ENCODE data around the gene CNTD1.
"Not testable (repeated sequence)": the region's sequence is repeated elsewhere in the genome, so short reads cannot be mapped to it uniquely, and the experiment has no call there.

Gene CNTD1

DNA sequence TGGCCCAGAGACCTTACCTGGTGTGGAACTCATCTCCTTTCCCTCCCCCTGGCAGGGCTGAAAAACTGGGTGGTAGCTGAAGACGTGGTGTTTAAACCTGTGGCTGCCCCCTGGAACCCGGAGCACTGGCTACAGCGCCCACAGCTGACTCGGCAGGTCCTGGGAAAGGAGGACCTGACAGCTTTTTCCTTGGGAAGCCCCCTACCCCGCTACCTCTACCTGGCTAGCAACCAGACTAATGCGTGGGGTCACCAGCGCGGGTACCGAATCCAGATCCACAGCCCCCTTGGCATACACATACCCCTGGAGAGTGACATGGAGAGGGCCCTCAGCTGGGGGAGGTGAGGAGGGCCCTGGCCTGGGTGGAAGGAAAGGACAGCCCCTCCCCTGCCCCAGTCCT is 50.4 kb downstream of the CNTD1 start:
- H3K27me3 ChIP-seq (ENCODE audit: low read depth), result no peaks in the 10 kb centered on the region
- no peak overlapping the region for H3K4me3 ChIP-seq
- H3K9me3 ChIP-seq, result no peaks in the 10 kb centered on the region
- in situ Hi-C loops (cut with MboI; ENCODE audit: low sequenced_read_pairs), result loop anchor here (25.0 kb wide), 1 partner anchor 488 kb away; no protein-coding TSS in a partner anchor
- no peaks in the 10 kb centered on the region for H3K4me1 ChIP-seq
- DNase-seq (ENCODE audit: low spot score in 2 of 2), result no peak
- H3K36me3 ChIP-seq (replicated peaks), result peaks cover 16% of the 10 kb centered on the region

DNA sequence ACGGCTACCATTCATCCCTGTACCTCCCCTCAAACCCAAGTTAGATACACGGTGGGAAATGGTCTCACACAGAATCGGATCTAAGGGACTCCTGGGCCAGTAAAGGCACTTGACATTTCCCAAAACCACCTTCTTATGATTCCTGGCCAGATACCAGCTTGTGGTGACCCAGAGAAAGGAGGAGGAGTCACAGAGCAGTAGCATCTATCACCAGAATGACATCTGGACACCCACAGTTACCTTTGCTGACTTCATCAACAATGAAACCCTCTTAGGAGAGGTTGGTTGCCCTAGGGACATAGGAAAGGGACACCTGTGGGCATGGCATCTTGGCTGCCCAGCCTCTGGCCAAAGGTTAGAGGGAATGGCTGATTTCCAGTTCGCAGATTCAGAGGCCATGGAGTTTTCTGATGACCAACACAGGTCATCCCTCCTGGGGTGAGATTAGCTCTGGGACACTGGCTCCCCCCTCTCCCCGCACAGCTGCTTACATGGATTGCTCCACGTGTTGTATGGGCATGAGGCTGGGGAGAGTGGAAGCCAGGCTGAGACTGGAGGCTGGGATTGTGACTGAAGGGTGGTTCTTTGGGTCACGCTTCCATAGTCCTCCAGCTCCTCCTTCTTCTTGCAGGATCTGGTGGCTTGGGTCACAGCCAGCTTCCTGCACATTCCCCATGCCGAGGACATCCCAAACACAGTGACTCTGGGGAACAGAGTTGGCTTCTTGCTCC is 51.0 kb downstream of the CNTD1 start:
- no peaks in the 10 kb centered on the region for H3K4me1 ChIP-seq
- no peaks in the 10 kb centered on the region for H3K9me3 ChIP-seq
- no peak for DNase-seq (ENCODE audit: low spot score in 2 of 2)
- H3K4me3 ChIP-seq, result no peak overlapping the region
- H3K27me3 ChIP-seq (ENCODE audit: low read depth), result no peaks in the 10 kb centered on the region
- in situ Hi-C loops (cut with MboI; ENCODE audit: low sequenced_read_pairs), result loop anchor here (25.0 kb wide), 1 partner anchor 488 kb away; no protein-coding TSS in a partner anchor
- peaks cover 10% of the 10 kb centered on the region for H3K36me3 ChIP-seq (replicated peaks)

DNA sequence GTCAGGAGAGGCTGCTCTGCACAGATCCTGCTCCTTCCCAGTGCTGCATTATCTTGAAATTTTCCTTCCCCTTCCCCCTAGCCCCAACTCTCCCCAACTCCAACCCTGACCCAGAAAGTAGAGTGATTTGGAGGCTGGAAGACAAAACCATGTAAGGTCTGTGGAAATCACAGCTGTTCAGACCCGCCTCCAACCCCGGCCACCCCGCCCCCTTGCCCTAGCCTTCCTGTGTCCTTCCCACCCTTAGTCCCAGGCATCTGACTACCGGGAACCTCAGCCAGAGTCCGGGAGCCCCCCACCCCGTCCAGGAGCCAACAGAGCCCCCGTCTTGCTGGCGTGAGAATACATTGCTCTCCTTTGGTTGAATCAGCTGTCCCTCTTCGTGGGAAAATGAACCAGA is 52.3 kb downstream of the CNTD1 start, which contains the start of gene AOC3:
Gene AOC3 (plus strand): TSS at position 246 of the 400 bp plus-strand sequence. CDS start 145 bp downstream, at position 391.
- in situ Hi-C loops (cut with MboI; ENCODE audit: low sequenced_read_pairs), result no loop called here
- Histone ChIP-seq H3K9me3 (no peaks in the 10 kb centered on the region), H3K4me3 (no peak within 1 kb of the TSS), H3K27me3 (ENCODE audit: low read depth) (no peaks in the 10 kb centered on the region), H3K36me3 (replicated peaks) (no peaks in the 10 kb centered on the region), H3K4me1 (no peaks in the 10 kb centered on the region)
- no peak for DNase-seq (ENCODE audit: low spot score in 2 of 2)

DNA sequence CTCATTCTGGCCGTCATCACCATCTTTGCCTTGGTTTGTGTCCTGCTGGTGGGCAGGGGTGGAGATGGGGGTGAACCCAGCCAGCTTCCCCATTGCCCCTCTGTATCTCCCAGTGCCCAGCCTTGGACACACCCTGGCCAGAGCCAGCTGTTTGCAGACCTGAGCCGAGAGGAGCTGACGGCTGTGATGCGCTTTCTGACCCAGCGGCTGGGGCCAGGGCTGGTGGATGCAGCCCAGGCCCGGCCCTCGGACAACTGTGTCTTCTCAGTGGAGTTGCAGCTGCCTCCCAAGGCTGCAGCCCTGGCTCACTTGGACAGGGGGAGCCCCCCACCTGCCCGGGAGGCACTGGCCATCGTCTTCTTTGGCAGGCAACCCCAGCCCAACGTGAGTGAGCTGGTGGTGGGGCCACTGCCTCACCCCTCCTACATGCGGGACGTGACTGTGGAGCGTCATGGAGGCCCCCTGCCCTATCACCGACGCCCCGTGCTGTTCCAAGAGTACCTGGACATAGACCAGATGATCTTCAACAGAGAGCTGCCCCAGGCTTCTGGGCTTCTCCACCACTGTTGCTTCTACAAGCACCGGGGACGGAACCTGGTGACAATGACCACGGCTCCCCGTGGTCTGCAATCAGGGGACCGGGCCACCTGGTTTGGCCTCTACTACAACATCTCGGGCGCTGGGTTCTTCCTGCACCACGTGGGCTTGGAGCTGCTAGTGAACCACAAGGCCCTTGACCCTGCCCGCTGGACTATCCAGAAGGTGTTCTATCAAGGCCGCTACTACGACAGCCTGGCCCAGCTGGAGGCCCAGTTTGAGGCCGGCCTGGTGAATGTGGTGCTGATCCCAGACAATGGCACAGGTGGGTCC is 52.9 kb downstream of the CNTD1 start:
- H3K4me1 ChIP-seq; DNase-seq (ENCODE audit: low spot score in 2 of 2); H3K36me3 ChIP-seq (replicated peaks); H3K9me3 ChIP-seq; in situ Hi-C loops (cut with MboI; ENCODE audit: low sequenced_read_pairs); H3K27me3 ChIP-seq (ENCODE audit: low read depth); H3K4me3 ChIP-seq: not testable (repeated sequence)

DNA sequence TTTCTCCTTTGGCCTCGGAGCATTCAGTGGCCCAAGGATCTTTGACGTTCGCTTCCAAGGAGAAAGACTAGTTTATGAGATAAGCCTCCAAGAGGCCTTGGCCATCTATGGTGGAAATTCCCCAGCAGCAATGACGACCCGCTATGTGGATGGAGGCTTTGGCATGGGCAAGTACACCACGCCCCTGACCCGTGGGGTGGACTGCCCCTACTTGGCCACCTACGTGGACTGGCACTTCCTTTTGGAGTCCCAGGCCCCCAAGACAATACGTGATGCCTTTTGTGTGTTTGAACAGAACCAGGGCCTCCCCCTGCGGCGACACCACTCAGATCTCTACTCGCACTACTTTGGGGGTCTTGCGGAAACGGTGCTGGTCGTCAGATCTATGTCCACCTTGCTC is 53.7 kb downstream of the CNTD1 start:
- Histone ChIP-seq H3K4me1 (no peaks in the 10 kb centered on the region), H3K36me3 (replicated peaks) (no peaks in the 10 kb centered on the region), H3K27me3 (ENCODE audit: low read depth) (no peaks in the 10 kb centered on the region), H3K4me3 (no peak overlapping the region), H3K9me3 (no peaks in the 10 kb centered on the region)
- DNase-seq (ENCODE audit: low spot score in 2 of 2), result no peak
- in situ Hi-C loops (cut with MboI; ENCODE audit: low sequenced_read_pairs), result no loop called here

DNA sequence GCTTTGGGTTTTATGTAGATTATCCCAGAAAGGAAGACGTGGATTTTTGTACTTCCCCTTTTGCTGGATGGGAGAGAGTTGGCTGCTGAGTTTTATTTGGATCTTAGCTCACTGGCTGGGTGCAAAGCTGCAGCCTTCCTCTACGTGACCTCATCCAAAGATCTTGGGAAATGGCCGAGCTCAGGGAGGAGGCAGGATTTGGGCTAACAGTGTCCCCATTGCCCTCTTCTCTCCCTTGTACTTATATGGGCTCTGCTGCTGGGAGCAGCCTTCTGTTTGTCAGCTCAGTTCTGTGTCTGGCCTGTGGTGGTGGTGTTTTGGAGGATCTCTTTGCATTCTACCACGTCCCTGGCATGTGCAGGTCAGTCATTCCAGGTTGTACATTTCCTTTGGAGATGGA is 54.3 kb downstream of the CNTD1 start:
- no peaks in the 10 kb centered on the region for H3K36me3 ChIP-seq (replicated peaks)

DNA sequence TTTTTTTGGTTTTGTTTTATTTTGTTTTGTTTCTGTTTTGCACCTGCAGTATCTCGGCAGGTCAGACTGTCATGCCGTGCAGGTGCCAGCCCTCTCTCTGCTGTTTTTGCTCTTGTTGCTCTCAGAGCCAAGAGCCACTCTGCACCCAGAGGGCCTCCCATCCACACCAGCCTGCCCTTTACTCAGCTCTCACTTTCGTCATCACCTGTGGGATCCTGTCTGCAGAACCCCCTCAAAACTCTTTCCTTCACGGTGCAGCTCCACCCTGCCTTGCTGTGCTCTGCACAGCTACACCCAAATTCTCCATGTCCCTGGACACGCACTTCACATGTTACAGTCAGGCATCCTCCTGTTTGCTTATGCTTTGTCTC is 54.9 kb downstream of the CNTD1 start:
- DNase-seq (ENCODE audit: low spot score in 2 of 2), result no peak
- Histone ChIP-seq H3K9me3 (no peaks in the 10 kb centered on the region), H3K27me3 (ENCODE audit: low read depth) (no peaks in the 10 kb centered on the region), H3K4me1 (no peaks in the 10 kb centered on the region), H3K36me3 (replicated peaks) (no peaks in the 10 kb centered on the region), H3K4me3 (no peak overlapping the region)
- in situ Hi-C loops (cut with MboI; ENCODE audit: low sequenced_read_pairs), result no loop called here

More for the DNA sequence above, 54.3 kb downstream of the CNTD1 start:
- Histone ChIP-seq H3K4me1 (no peaks in the 10 kb centered on the region), H3K9me3 (no peaks in the 10 kb centered on the region), H3K27me3 (ENCODE audit: low read depth) (no peaks in the 10 kb centered on the region), H3K4me3 (no peak overlapping the region)
- in situ Hi-C loops (cut with MboI; ENCODE audit: low sequenced_read_pairs), result no loop called here
- no peak for DNase-seq (ENCODE audit: low spot score in 2 of 2)

DNA sequence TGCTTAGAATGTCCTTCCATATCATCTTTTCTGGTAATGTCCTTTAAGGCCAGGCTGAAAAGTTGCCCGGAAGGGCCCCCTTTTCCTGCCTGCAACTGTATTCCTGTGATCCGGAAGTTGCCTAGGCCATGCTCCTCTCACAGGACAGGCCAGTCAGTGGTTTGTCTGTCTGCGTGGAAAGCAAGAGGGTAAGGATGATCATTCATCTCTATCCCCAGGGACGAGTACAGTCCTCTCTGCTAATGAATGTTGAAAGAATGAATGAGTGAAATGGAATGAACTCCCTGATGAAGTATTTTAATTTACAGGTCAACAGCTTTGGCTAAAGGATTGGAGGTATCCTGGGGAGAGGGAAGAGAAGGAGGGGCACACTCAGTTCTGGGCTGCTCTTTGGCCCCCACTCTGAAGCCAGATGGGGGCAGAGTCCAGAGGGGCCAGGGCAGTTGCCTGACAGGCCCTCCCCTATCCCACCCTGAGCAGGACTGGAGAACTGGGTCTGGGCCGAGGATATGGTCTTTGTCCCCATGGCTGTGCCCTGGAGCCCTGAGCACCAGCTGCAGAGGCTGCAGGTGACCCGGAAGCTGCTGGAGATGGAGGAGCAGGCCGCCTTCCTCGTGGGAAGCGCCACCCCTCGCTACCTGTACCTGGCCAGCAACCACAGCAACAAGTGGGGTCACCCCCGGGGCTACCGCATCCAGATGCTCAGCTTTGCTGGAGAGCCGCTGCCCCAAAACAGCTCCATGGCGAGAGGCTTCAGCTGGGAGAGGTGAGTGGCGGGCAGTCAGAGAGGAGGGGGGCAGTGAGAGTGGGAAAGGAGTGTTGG is 55.5 kb downstream of the CNTD1 start:
- Histone ChIP-seq H3K4me1 (no peaks in the 10 kb centered on the region), H3K9me3 (no peaks in the 10 kb centered on the region), H3K4me3 (no peak overlapping the region), H3K27me3 (ENCODE audit: low read depth) (no peaks in the 10 kb centered on the region), H3K36me3 (replicated peaks) (no peaks in the 10 kb centered on the region)
- DNase-seq (ENCODE audit: low spot score in 2 of 2), result no peak
- in situ Hi-C loops (cut with MboI; ENCODE audit: low sequenced_read_pairs), result no loop called here

DNA sequence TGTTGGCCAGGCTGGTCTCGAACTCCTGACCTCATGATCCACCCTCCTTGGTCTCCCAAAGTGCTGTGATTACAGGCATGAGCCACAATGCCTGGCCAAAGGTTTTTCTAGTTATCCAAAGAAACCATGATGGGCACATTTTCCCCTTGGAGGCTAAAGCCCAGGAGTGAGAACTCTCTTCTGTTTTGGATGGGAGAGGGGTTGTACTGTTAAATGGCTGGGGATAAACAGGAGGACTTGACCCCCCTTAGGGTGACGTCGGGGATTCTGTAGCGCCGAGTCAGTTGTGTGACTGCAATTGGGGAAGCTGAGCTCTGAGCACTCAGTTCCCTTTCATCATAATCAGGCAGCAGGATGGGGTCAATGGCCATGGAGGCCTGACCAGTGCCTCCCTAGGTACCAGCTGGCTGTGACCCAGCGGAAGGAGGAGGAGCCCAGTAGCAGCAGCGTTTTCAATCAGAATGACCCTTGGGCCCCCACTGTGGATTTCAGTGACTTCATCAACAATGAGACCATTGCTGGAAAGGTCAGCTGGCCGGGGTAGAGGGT is 56.5 kb downstream of the CNTD1 start:
- H3K36me3 ChIP-seq (replicated peaks), result no peaks in the 10 kb centered on the region
- no peak overlapping the region for H3K4me3 ChIP-seq
- no peaks in the 10 kb centered on the region for H3K27me3 ChIP-seq (ENCODE audit: low read depth)
- in situ Hi-C loops (cut with MboI; ENCODE audit: low sequenced_read_pairs), result no loop called here
- no peak for DNase-seq (ENCODE audit: low spot score in 2 of 2)
- no peaks in the 10 kb centered on the region for H3K4me1 ChIP-seq
- no peaks in the 10 kb centered on the region for H3K9me3 ChIP-seq

DNA sequence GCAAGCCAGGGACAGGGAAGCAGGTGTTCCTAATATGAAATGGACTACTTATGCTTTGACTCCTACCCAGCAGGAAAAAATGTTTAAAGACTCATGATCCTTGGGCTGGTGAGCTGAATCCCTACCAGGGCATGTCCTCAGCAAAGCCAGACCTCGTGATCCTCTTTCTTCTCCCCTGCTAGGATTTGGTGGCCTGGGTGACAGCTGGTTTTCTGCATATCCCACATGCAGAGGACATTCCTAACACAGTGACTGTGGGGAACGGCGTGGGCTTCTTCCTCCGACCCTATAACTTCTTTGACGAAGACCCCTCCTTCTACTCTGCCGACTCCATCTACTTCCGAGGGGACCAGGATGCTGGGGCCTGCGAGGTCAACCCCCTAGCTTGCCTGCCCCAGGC is 57.4 kb downstream of the CNTD1 start:
- H3K27me3 ChIP-seq (ENCODE audit: low read depth); H3K4me3 ChIP-seq; DNase-seq (ENCODE audit: low spot score in 2 of 2); H3K9me3 ChIP-seq; H3K4me1 ChIP-seq; in situ Hi-C loops (cut with MboI; ENCODE audit: low sequenced_read_pairs); H3K36me3 ChIP-seq (replicated peaks): not testable (repeated sequence)

DNA sequence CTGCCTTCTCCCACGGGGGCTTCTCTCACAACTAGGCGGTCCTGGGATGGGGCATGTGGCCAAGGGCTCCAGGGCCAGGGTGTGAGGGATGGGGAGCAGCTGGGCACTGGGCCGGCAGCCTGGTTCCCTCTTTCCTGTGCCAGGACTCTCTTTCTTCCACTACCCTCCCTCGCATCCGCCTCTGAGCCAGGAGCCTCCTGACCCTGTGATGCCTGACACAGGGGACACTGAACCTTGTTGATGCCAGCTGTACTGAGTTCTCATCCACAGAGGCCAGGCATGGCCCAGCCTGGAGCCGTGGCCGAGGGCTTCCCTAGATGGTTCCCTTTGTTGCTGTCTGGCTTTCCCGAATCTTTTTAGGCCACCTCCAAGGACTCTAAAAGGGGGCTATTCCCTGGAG is 57.9 kb downstream of the CNTD1 start:
- H3K9me3 ChIP-seq; H3K4me3 ChIP-seq; DNase-seq (ENCODE audit: low spot score in 2 of 2); in situ Hi-C loops (cut with MboI; ENCODE audit: low sequenced_read_pairs); H3K36me3 ChIP-seq (replicated peaks); H3K27me3 ChIP-seq (ENCODE audit: low read depth); H3K4me1 ChIP-seq: not testable (repeated sequence)

DNA sequence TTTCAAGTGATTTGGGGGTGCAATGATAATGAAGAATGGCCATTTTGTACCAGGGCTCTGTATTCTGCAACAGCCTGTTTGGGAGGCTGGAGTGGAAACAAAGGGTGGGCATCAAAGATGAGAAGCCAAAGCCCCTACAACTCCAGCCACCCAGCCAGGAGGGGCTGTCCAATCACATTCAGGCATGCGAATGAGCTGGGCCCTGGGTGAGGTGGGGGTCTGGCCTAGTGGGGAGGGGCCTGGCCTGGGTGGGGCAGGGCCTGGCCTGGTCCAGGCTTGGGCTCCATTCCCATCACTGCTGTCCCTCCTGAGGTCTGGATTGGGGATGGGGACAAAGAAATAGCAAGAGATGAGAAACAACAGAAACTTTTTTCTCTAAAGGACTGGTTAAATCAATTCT is 58.7 kb downstream of the CNTD1 start:
- Histone ChIP-seq H3K36me3 (replicated peaks) (no peaks in the 10 kb centered on the region), H3K9me3 (no peaks in the 10 kb centered on the region), H3K4me3 (no peak overlapping the region), H3K4me1 (no peaks in the 10 kb centered on the region), H3K27me3 (ENCODE audit: low read depth) (no peaks in the 10 kb centered on the region)
- in situ Hi-C loops (cut with MboI; ENCODE audit: low sequenced_read_pairs), result no loop called here
- no peak for DNase-seq (ENCODE audit: low spot score in 2 of 2)
